HEK293 (cell line): ENCODE measurements around the gene AP3S2.

Experiments used
- CTCF ChIA-PET: fragments of 350-600 bp; formaldehyde crosslinking; extraction: SDS; loops from one replicate; lab custom pipeline; 2021; ENCODE audit warnings: antibody characterized with exemption; lab: Yijun Ruan, JAX
- POLR2A ChIA-PET: fragments of 300-600 bp; formaldehyde crosslinking; extraction: SDS; loops from one replicate; lab custom pipeline; 2020; ENCODE audit warnings: antibody characterized with exemption, inconsistent platforms; lab: Yijun Ruan, JAX
- H3K27ac ChIP-seq: fragments of 200-500 bp; sonication (Bioruptor generic); 2 replicates; pipeline ENCODE4 v1.5.1; 2014; ENCODE audit warnings: low read depth, low read length, control low read depth, inconsistent platforms; ENCODE audit errors: extremely low read depth
- H3K36me3 ChIP-seq, 2 experiments: fragments of 200-500 bp in 1 of 2; sonication (Bioruptor generic) in 1 of 2; 1 replicate in 1 of 2; 2 replicates in 1 of 2; pipeline ENCODE4 v1.5.1; 2014 to 2017; ENCODE audit warnings: inconsistent platforms in 2 of 2, low read length in 2 of 2; ENCODE audit not compliant: control insufficient read depth in 2 of 2, insufficient read depth in 1 of 2
- H3K4me1 ChIP-seq: fragments of 200-500 bp; sonication (Bioruptor generic); 2 replicates; pipeline ENCODE4 v1.5.1; 2014; ENCODE audit warnings: mild to moderate bottlenecking, low read length, inconsistent platforms; ENCODE audit not compliant: control insufficient read depth, insufficient read depth
- H3K4me3 ChIP-seq: 2 replicates; pipeline ENCODE4 v1.5.1; 2011; ENCODE audit warnings: low read depth, mild to moderate bottlenecking, control low read depth, low read length, moderate library complexity
- H3K9me3 ChIP-seq: fragments of 200-500 bp; sonication (Bioruptor generic); 2 replicates; pipeline ENCODE4 v1.5.1; 2014; ENCODE audit warnings: low read depth, low read length, inconsistent platforms; ENCODE audit not compliant: control insufficient read depth, insufficient read depth
- ZBTB17 ChIP-seq: fragments of 450-650 bp; formaldehyde crosslinking; IDR thresholded peaks from 2 replicates; pipeline ENCODE4 v1.5.1; 2016; ENCODE audit warnings: missing biosample characterization, missing genetic modification characterization
- ZBTB21 ChIP-seq: fragments of 450-650 bp; formaldehyde crosslinking; IDR thresholded peaks from 2 replicates; pipeline ENCODE4 v1.5.1; 2017; ENCODE audit warnings: missing biosample characterization, missing genetic modification characterization
- ZFP37 ChIP-seq: fragments of 450-650 bp; formaldehyde crosslinking; IDR thresholded peaks from 2 replicates; pipeline ENCODE4 v1.5.1; 2016; ENCODE audit warnings: missing biosample characterization, missing genetic modification characterization
- ZNF157 ChIP-seq: fragments of 450-650 bp; formaldehyde crosslinking; IDR thresholded peaks from 2 replicates; pipeline ENCODE4 v1.5.1; 2016; ENCODE audit warnings: missing biosample characterization, missing genetic modification characterization
- ZNF184 ChIP-seq: fragments of 450-650 bp; IDR thresholded peaks from 2 replicates; pipeline ENCODE4 v1.5.1; 2018; ENCODE audit warnings: missing biosample characterization, mild to moderate bottlenecking, missing genetic modification characterization
- ZNF214 ChIP-seq: fragments of 450-650 bp; formaldehyde crosslinking; IDR thresholded peaks from 2 replicates; pipeline ENCODE4 v1.5.1; 2017; ENCODE audit warnings: missing biosample characterization, mild to moderate bottlenecking, missing genetic modification characterization, borderline replicate concordance
- ZNF416 ChIP-seq: fragments of 450-650 bp; formaldehyde crosslinking; IDR thresholded peaks from 2 replicates; pipeline ENCODE4 v1.5.1; 2016; ENCODE audit warnings: missing biosample characterization, missing genetic modification characterization
- ZNF423 ChIP-seq: fragments of 450-650 bp; formaldehyde crosslinking; IDR thresholded peaks from 2 replicates; pipeline ENCODE4 v1.5.1; 2016; ENCODE audit warnings: missing biosample characterization, missing genetic modification characterization
- ZNF548 ChIP-seq: fragments of 450-650 bp; formaldehyde crosslinking; IDR thresholded peaks from 2 replicates; pipeline ENCODE4 v1.5.1; 2016; ENCODE audit warnings: missing biosample characterization, missing genetic modification characterization
- ZNF596 ChIP-seq: fragments of 450-650 bp; IDR thresholded peaks from 2 replicates; pipeline ENCODE4 v1.5.0; 2018; ENCODE audit warnings: missing biosample characterization, mild to moderate bottlenecking, missing genetic modification characterization, moderate library complexity
- ZNF624 ChIP-seq: fragments of 450-650 bp; formaldehyde crosslinking; IDR thresholded peaks from 2 replicates; pipeline ENCODE4 v1.5.1; 2017; ENCODE audit warnings: missing biosample characterization, missing genetic modification characterization
- ZNF76 ChIP-seq: fragments of 450-650 bp; formaldehyde crosslinking; IDR thresholded peaks from 2 replicates; pipeline ENCODE4; 2016; ENCODE audit warnings: low read depth, missing biosample characterization, missing genetic modification characterization, borderline replicate concordance
- TF ChIP-seq, protein P1 (sequence below): fragments of 450-650 bp; formaldehyde crosslinking; IDR thresholded peaks from 2 replicates; pipeline ENCODE4 v1.5.1; 2016; ENCODE audit warnings: missing biosample characterization, missing genetic modification characterization
- TF ChIP-seq, protein P2 (sequence below): fragments of 450-650 bp; IDR thresholded peaks from 2 replicates; pipeline ENCODE4 v1.5.1; 2018; ENCODE audit warnings: missing biosample characterization, missing genetic modification characterization
- TF ChIP-seq, protein P3 (sequence below): fragments of 450-650 bp; formaldehyde crosslinking; IDR thresholded peaks from 2 replicates; pipeline ENCODE4 v1.5.1; 2016; ENCODE audit warnings: missing biosample characterization, missing genetic modification characterization
- TF ChIP-seq, protein P4 (sequence below): fragments of 450-650 bp; formaldehyde crosslinking; IDR thresholded peaks from 2 replicates; pipeline ENCODE4 v1.5.1; 2016; ENCODE audit warnings: missing biosample characterization, missing genetic modification characterization
- TF ChIP-seq, protein P5 (sequence below): fragments of 450-650 bp; formaldehyde crosslinking; IDR thresholded peaks from 2 replicates; pipeline ENCODE4; 2016; ENCODE audit warnings: missing biosample characterization, missing genetic modification characterization
- TF ChIP-seq, protein P6 (sequence below): fragments of 450-650 bp; formaldehyde crosslinking; IDR thresholded peaks from 2 replicates; pipeline ENCODE4 v1.5.1; 2016; ENCODE audit warnings: missing biosample characterization, missing genetic modification characterization

AP3S2 gene

DNA sequence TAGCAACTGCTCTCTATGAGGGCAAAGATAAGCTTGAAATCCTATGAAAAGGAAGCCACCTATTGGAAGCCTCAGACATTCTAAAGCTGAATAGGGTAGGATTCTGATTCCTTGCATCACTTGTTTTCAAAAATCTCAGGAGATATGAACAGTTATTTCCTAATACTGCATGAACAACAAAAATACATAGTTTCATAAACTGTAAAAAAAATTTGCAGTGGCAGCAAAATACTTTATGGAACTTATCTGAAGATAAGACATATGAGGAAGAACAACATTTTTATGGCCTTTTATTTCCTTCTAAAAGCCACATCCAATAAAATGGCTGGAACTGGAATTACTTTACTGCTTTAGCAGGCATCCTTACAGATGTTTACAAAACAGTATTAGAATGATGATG lies 29.9 kb downstream of the AP3S2 start:
- no peak for TF ChIP-seq ZBTB17 (tag by site-specific recombination)
- TF ChIP-seq ZNF548 (tag by site-specific recombination), result no peak
- TF ChIP-seq ZNF76 (tag by site-specific recombination), result no peak
- TF ChIP-seq ZNF214, result no peak
- no peak for TF ChIP-seq ZNF184 (tag by site-specific recombination)
- no peak for TF ChIP-seq ZNF596 (tag by site-specific recombination)
- no peak for TF ChIP-seq ZBTB21 (tag by site-specific recombination)
- TF ChIP-seq, protein P1, sequence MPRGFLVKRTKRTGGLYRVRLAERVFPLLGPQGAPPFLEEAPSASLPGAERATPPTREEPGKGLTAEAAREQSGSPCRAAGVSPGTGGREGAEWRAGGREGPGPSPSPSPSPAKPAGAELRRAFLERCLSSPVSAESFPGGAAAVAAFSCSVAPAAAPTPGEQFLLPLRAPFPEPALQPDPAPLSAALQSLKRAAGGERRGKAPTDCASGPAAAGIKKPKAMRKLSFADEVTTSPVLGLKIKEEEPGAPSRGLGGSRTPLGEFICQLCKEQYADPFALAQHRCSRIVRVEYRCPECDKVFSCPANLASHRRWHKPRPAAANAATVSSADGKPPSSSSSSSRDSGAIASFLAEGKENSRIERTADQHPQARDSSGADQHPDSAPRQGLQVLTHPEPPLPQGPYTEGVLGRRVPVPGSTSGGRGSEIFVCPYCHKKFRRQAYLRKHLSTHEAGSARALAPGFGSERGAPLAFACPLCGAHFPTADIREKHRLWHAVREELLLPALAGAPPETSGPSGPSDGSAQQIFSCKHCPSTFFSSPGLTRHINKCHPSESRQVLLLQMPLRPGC (tag by site-specific recombination), result no peak
- no peaks in the 10 kb centered on the region for H3K9me3 ChIP-seq
- ChIA-PET POLR2A (no interaction called here), CTCF (interaction anchor here (0.9 to 3.9 kb wide), 4 partner anchors 11 to 108 kb away, joined by 3 to 45 read pairs (median 9); no protein-coding TSS in a partner anchor)
- H3K4me1 ChIP-seq, result no peaks in the 10 kb centered on the region
- H3K36me3 ChIP-seq, result peaks cover 39 to 49% of the 10 kb centered on the region in 2 experiments
- H3K4me3 ChIP-seq, result no peak overlapping the region
- no peak overlapping the region for H3K27ac ChIP-seq

DNA sequence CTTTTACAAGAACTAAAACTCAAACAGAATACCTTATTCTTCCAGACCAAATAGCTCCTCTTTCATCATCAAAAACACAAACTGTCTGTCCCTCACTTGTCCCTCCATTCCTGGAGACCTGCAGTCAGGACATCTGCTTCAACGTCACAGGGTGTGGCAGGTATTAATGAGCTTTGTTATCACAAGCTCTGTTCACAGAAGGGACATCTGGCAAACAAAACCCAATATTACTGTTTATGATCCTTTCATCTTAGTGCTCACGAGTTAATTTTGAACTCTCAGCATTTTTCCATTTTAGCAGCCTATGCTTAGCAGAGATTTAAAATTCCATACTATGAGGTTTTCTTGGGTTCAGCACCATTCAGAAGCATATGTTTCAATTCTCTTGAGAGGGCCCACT lies 32.9 kb downstream of the AP3S2 start:
- TF ChIP-seq, protein P2, sequence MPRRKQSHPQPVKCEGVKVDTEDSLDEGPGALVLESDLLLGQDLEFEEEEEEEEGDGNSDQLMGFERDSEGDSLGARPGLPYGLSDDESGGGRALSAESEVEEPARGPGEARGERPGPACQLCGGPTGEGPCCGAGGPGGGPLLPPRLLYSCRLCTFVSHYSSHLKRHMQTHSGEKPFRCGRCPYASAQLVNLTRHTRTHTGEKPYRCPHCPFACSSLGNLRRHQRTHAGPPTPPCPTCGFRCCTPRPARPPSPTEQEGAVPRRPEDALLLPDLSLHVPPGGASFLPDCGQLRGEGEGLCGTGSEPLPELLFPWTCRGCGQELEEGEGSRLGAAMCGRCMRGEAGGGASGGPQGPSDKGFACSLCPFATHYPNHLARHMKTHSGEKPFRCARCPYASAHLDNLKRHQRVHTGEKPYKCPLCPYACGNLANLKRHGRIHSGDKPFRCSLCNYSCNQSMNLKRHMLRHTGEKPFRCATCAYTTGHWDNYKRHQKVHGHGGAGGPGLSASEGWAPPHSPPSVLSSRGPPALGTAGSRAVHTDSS (tag by site-specific recombination), result no peak
- TF ChIP-seq, protein P3, sequence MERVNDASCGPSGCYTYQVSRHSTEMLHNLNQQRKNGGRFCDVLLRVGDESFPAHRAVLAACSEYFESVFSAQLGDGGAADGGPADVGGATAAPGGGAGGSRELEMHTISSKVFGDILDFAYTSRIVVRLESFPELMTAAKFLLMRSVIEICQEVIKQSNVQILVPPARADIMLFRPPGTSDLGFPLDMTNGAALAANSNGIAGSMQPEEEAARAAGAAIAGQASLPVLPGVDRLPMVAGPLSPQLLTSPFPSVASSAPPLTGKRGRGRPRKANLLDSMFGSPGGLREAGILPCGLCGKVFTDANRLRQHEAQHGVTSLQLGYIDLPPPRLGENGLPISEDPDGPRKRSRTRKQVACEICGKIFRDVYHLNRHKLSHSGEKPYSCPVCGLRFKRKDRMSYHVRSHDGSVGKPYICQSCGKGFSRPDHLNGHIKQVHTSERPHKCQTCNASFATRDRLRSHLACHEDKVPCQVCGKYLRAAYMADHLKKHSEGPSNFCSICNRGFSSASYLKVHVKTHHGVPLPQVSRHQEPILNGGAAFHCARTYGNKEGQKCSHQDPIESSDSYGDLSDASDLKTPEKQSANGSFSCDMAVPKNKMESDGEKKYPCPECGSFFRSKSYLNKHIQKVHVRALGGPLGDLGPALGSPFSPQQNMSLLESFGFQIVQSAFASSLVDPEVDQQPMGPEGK (tag by site-specific recombination), result no peak
- TF ChIP-seq, protein P4, sequence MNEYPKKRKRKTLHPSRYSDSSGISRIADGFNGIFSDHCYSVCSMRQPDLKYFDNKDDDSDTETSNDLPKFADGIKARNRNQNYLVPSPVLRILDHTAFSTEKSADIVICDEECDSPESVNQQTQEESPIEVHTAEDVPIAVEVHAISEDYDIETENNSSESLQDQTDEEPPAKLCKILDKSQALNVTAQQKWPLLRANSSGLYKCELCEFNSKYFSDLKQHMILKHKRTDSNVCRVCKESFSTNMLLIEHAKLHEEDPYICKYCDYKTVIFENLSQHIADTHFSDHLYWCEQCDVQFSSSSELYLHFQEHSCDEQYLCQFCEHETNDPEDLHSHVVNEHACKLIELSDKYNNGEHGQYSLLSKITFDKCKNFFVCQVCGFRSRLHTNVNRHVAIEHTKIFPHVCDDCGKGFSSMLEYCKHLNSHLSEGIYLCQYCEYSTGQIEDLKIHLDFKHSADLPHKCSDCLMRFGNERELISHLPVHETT, result no peak
- Histone ChIP-seq H3K27ac (no peak overlapping the region), H3K4me3 (no peak overlapping the region), H3K36me3 (peaks cover 37 to 64% of the 10 kb centered on the region in 2 experiments), H3K9me3 (no peaks in the 10 kb centered on the region), H3K4me1 (no peaks in the 10 kb centered on the region)
- ChIA-PET CTCF (interaction anchor here (0.7 to 2.6 kb wide), 5 partner anchors 14 to 210 kb away, joined by 3 to 17 read pairs (median 5); no protein-coding TSS in a partner anchor), POLR2A (interaction anchor here (1.5 kb wide), 1 partner anchor 33 kb away, joined by 3 read pairs; the partner anchor contains the start of gene AP3S2)

DNA sequence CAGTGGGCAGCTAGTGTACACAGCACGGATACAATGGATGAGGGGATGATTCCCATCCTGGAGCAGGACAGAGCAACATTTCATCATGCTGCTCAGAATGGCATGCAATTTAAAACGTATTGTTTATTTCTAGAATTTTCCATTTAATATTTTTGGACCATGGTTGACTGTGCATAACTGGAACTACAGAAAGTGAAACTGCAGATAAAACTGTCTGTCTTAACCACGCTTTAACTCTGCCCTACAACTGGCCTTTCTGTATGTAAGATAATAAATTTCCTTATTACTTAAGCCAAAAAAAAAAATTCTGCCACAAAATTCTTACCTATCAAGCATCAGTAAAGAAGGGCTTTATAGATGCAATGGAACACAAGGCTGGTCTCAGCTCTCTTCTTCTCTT lies 33.4 kb downstream of the AP3S2 start:
- no peak overlapping the region for H3K27ac ChIP-seq
- H3K4me1 ChIP-seq, result no peaks in the 10 kb centered on the region
- peaks cover 34 to 60% of the 10 kb centered on the region in 2 experiments for H3K36me3 ChIP-seq
- ChIA-PET POLR2A (interaction anchor here (1.5 kb wide), 1 partner anchor 33 kb away, joined by 3 read pairs; the partner anchor contains the start of gene AP3S2), CTCF (interaction anchor here (0.7 to 2.6 kb wide), 4 partner anchors 14 to 210 kb away, joined by 3 to 17 read pairs (median 6); no protein-coding TSS in a partner anchor)
- H3K9me3 ChIP-seq, result no peaks in the 10 kb centered on the region
- H3K4me3 ChIP-seq, result no peak overlapping the region
- TF ChIP-seq ZNF416 (tag by site-specific recombination), result no peak
- TF ChIP-seq ZNF423 (tag by site-specific recombination), result no peak
- TF ChIP-seq, protein P5, sequence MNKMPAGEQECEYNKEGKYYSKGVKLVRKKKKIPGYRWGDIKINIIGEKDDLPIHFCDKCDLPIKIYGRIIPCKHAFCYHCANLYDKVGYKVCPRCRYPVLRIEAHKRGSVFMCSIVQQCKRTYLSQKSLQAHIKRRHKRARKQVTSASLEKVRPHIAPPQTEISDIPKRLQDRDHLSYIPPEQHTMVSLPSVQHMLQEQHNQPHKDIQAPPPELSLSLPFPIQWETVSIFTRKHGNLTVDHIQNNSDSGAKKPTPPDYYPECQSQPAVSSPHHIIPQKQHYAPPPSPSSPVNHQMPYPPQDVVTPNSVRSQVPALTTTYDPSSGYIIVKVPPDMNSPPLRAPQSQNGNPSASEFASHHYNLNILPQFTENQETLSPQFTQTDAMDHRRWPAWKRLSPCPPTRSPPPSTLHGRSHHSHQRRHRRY (tag by site-specific recombination), result no peak
- TF ChIP-seq, protein P6, sequence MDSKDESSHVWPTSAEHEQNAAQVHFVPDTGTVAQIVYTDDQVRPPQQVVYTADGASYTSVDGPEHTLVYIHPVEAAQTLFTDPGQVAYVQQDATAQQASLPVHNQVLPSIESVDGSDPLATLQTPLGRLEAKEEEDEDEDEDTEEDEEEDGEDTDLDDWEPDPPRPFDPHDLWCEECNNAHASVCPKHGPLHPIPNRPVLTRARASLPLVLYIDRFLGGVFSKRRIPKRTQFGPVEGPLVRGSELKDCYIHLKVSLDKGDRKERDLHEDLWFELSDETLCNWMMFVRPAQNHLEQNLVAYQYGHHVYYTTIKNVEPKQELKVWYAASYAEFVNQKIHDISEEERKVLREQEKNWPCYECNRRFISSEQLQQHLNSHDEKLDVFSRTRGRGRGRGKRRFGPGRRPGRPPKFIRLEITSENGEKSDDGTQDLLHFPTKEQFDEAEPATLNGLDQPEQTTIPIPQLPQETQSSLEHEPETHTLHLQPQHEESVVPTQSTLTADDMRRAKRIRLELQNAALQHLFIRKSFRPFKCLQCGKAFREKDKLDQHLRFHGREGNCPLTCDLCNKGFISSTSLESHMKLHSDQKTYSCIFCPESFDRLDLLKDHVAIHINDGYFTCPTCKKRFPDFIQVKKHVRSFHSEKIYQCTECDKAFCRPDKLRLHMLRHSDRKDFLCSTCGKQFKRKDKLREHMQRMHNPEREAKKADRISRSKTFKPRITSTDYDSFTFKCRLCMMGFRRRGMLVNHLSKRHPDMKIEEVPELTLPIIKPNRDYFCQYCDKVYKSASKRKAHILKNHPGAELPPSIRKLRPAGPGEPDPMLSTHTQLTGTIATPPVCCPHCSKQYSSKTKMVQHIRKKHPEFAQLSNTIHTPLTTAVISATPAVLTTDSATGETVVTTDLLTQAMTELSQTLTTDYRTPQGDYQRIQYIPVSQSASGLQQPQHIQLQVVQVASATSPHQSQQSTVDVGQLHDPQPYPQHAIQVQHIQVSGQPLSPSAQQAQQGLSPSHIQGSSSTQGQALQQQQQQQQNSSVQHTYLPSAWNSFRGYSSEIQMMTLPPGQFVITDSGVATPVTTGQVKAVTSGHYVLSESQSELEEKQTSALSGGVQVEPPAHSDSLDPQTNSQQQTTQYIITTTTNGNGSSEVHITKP, result no peak
- TF ChIP-seq ZNF157 (tag by site-specific recombination), result no peak
- no peak for TF ChIP-seq ZNF624
- TF ChIP-seq ZFP37 (tag by site-specific recombination), result no peak
